DND-41 (cell line): ENCODE measurements around the gene CTBP2.
"Not testable (repeated sequence)": the region's sequence is repeated elsewhere in the genome, so short reads cannot be mapped to it uniquely, and the experiment has no call there.

Experiments used
- ATAC-seq: fragments of 200-7000 bp; cut with Tn5 transposase; 3 replicates; pipeline ENCODE4 v1.9.1; 2021; ENCODE audit warnings: low read depth; ENCODE audit not compliant: insufficient read depth
- DNase-seq: peaks from one replicate; pipeline ENCODE4 v3.0.0-alpha.2; 2020
- H2AFZ ChIP-seq: 2 replicates; pipeline ENCODE4 v1.6.0; 2012; ENCODE audit warnings: low read depth, low read length
- H3K27ac ChIP-seq: 2 replicates; pipeline ENCODE4 v1.5.1; 2012; ENCODE audit warnings: low read length, inconsistent platforms
- H3K27me3 ChIP-seq: fragments of 200-600 bp; sonication (generic); 2 replicates; pipeline ENCODE4 v1.6.0; 2012; ENCODE audit warnings: low read length, mild to moderate bottlenecking, inconsistent platforms; ENCODE audit not compliant: insufficient read depth, poor library complexity
- H3K36me3 ChIP-seq: 2 replicates; pipeline ENCODE4 v1.5.1; 2012; ENCODE audit warnings: low read length, inconsistent platforms; ENCODE audit not compliant: insufficient read depth
- H3K4me1 ChIP-seq: 2 replicates; pipeline ENCODE4 v1.5.1; 2012; ENCODE audit warnings: mild to moderate bottlenecking, low read length; ENCODE audit not compliant: insufficient read depth
- H3K4me2 ChIP-seq: 2 replicates; pipeline ENCODE4 v1.6.0; 2012; ENCODE audit warnings: mild to moderate bottlenecking, moderate library complexity, low read length, inconsistent platforms; ENCODE audit not compliant: insufficient read depth
- H3K4me3 ChIP-seq, 2 experiments: fragments of 200-600 bp in 1 of 2; shearing (Covaris generic) in 1 of 2; 2 replicates each; pipeline ENCODE4 v1.5.1; 2012 to 2016; ENCODE audit warnings: inconsistent platforms in 2 of 2, low read length in 2 of 2, mild to moderate bottlenecking in 2 of 2, low read depth in 1 of 2, moderate library complexity in 1 of 2
- H3K79me2 ChIP-seq: 2 replicates; pipeline ENCODE4 v1.6.0; 2012; ENCODE audit warnings: low read length, inconsistent platforms; ENCODE audit not compliant: insufficient read depth
- H3K9ac ChIP-seq: 2 replicates; pipeline ENCODE4 v1.6.0; 2012; ENCODE audit warnings: low read depth, mild to moderate bottlenecking, inconsistent platforms, low read length, moderate library complexity
- H3K9me3 ChIP-seq: 2 replicates; pipeline ENCODE4 v1.5.1; 2012; ENCODE audit warnings: low read length, moderate library complexity, mild to moderate bottlenecking, inconsistent platforms; ENCODE audit not compliant: insufficient read depth, severe bottlenecking
- H4K20me1 ChIP-seq: 2 replicates; pipeline ENCODE4 v1.6.0; 2012; ENCODE audit warnings: low read length; ENCODE audit not compliant: insufficient read depth
- EZH2 ChIP-seq: IDR thresholded peaks from 3 replicates; pipeline ENCODE4 v1.6.1; 2012; ENCODE audit warnings: borderline replicate concordance, low read depth, mild to moderate bottlenecking, moderate library complexity, low read length, inconsistent platforms; ENCODE audit not compliant: severe bottlenecking
- TF ChIP-seq, protein P1 (sequence below): IDR thresholded peaks from 2 replicates; pipeline ENCODE4 v1.5.1; 2012; ENCODE audit warnings: borderline replicate concordance, low read length, moderate library complexity, mild to moderate bottlenecking; ENCODE audit not compliant: poor library complexity, severe bottlenecking; ENCODE audit errors: extremely low read depth

The CTBP2 gene

DNA sequence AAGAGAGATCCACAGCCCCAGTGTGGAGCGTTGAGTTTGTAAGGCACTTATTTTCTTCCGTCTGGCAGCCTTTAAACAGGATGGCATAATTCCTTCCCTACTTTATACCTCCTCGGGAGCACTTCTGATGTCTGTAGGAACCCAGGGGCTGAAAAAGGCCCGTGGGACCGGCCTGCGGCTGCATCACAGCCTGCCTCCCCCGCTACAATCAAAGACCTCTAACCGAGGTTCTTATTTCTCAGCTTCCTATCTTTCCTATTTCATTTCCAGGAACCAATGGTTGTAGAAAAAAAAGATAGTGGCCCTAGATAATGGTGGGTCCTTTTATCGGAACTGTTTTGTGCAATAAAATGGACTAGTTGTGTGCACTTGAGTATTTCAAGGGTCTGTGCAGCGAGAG is 4.1 kb upstream of the CTBP2 start:
- no peak for ATAC-seq
- H3K27me3 ChIP-seq, result peaks cover 9% of the 10 kb centered on the region
- H3K9me3 ChIP-seq, result no peaks in the 10 kb centered on the region
- H2AFZ ChIP-seq, result no peak overlapping the region
- no peak for DNase-seq
- no peaks in the 10 kb centered on the region for H3K36me3 ChIP-seq
- H3K4me2 ChIP-seq, result no peak overlapping the region
- no peak for TF ChIP-seq EZH2
- TF ChIP-seq, protein P1, sequence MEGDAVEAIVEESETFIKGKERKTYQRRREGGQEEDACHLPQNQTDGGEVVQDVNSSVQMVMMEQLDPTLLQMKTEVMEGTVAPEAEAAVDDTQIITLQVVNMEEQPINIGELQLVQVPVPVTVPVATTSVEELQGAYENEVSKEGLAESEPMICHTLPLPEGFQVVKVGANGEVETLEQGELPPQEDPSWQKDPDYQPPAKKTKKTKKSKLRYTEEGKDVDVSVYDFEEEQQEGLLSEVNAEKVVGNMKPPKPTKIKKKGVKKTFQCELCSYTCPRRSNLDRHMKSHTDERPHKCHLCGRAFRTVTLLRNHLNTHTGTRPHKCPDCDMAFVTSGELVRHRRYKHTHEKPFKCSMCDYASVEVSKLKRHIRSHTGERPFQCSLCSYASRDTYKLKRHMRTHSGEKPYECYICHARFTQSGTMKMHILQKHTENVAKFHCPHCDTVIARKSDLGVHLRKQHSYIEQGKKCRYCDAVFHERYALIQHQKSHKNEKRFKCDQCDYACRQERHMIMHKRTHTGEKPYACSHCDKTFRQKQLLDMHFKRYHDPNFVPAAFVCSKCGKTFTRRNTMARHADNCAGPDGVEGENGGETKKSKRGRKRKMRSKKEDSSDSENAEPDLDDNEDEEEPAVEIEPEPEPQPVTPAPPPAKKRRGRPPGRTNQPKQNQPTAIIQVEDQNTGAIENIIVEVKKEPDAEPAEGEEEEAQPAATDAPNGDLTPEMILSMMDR, result no peak
- no peak overlapping the region for H3K9ac ChIP-seq
- H4K20me1 ChIP-seq, result no peaks in the 10 kb centered on the region
- no peak overlapping the region for H3K27ac ChIP-seq
- H3K4me3 ChIP-seq, result no peak overlapping the region
- H3K79me2 ChIP-seq, result peaks cover 3% of the 10 kb centered on the region; the same call in 1 of the 2 replicates
- peaks cover 5% of the 10 kb centered on the region; the same call in 1 of the 2 replicates for H3K4me1 ChIP-seq

DNA sequence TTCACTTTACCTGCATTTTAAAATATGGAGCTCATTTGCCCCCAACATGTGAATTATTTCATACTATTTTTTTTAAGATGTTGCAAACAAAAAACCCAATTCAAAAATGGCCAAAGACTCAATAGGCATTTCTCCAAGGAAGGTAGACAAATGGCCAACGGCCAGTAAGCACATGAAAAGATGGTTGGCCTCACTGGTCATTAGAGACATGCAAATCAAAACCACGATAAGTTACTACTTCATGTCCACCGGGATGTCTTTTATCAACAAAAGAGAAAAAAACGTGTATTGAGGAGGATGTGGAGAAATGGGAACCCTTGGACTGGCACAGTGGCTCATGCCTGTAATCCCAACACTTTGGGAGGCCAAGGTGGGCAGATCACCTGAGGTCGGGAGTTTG is 3.4 kb upstream of the CTBP2 start:
- H3K4me2 ChIP-seq, result no peak overlapping the region
- DNase-seq (no peak), ATAC-seq (no peak)

DNA sequence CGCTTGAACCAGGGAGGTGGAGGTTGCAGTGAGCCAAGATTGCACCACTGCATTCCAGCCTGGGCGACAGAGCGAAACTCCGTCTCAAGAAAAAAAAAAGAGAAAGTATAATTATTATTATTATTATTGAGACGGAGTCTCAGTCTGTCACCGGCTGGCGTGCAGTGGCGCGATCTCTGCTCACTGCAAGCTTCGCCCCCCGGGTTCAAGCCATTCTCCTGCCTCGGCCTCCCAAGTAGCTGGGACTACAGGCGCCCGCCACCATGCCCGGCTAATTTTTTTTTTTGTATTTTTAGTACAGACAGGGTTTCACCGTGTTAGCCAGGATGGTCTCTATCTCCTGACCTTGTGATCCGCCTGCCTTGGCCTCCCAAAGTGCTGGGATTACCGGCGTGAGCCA is 2.9 kb upstream of the CTBP2 start:
- not testable (repeated sequence) for H3K4me3 ChIP-seq, H2AFZ ChIP-seq, H3K9ac ChIP-seq, H3K27me3 ChIP-seq, DNase-seq, H4K20me1 ChIP-seq, H3K27ac ChIP-seq, ATAC-seq, H3K9me3 ChIP-seq, H3K36me3 ChIP-seq, H3K4me1 ChIP-seq, H3K4me2 ChIP-seq
- H3K79me2 ChIP-seq, result peaks cover 11% of the 10 kb centered on the region

More for the DNA sequence above, 3.4 kb upstream of the CTBP2 start:
- Histone ChIP-seq H3K27ac (no peak overlapping the region), H3K9ac (no peak overlapping the region), H4K20me1 (no peaks in the 10 kb centered on the region), H3K36me3 (no peaks in the 10 kb centered on the region), H3K4me1 (peaks cover 5% of the 10 kb centered on the region; the same call in 1 of the 2 replicates), H3K9me3 (no peaks in the 10 kb centered on the region), H3K79me2 (peaks cover 6% of the 10 kb centered on the region), H3K4me3 (no peak overlapping the region), H3K27me3 (peaks cover 3% of the 10 kb centered on the region), H2AFZ (no peak overlapping the region)
- TF ChIP-seq, protein P1, result no peak
- TF ChIP-seq EZH2, result no peak

DNA sequence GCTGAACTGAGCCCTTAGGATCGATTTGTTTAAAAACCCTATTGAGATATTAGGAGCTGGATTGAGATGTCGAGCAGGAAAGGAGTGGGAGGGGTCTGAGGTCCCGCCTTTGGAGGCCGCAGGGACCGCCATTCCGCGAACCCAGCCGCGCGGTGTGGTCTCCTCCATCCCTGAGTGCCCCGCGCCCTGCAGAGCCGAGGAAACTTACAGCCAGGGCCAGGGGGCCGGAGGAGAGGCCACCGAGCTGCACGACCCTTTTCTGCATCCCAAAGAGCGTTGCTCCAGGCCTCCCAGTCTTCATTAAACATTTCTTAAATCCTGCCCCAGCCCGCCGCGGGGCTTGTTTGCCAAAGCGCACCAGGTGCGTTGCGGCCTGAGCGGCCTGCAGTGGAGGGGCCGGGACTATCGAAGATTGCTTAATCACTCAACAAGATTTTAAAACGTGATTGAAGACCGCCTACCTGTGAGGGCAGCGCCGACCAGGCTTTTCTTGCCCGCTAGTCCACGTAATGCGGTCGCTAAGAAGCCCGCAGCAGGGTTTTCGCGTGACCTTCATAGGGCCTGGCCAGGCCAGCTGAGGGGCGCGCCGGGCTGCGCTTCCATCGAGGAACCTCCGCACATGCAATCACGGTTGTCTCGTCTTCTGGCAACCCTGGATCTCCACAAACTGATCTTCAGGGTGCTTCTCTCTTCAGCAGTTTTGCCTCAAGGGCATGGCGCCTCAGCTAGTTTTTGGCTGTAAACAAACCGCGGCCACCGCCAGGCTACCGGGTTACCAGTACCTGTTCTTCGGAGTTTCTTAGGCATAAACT is 2.0 kb upstream of the CTBP2 start:
- no peaks in the 10 kb centered on the region for H3K27me3 ChIP-seq
- DNase-seq, result no peak
- 0 out of 2 replicates have a peak overlapping the region, but pooled peaks have one; percentile 58 for H3K9ac ChIP-seq
- H3K9me3 ChIP-seq, result no peaks in the 10 kb centered on the region
- peaks cover 5% of the 10 kb centered on the region for H4K20me1 ChIP-seq
- no peak for ATAC-seq
- no peaks in the 10 kb centered on the region for H3K36me3 ChIP-seq
- H2AFZ ChIP-seq, result no peak overlapping the region
- peaks cover 21% of the 10 kb centered on the region for H3K79me2 ChIP-seq
- no peak overlapping the region for H3K27ac ChIP-seq
- peak overlapping the region; percentile 78 for H3K4me2 ChIP-seq
- TF ChIP-seq EZH2, result no peak
- TF ChIP-seq, protein P1, result no peak
- H3K4me1 ChIP-seq, result peaks cover 17% of the 10 kb centered on the region
- H3K4me3 ChIP-seq, result no peak overlapping the region
